HFFc6 (cell line): ENCODE measurements around the gene FIBP. TPM values are rescaled to one million over a fixed set of nuclear protein-coding genes. Genes with fewer than 3 reads are reported as not detected.

Source experiments
- DNase-seq: peaks from one replicate; pipeline ENCODE4 v3.0.0-alpha.2; 2018
- H3K27ac Mint-ChIP-seq: 2 replicates; pipeline ENCODE4 v1.8.0; 2020; ENCODE audit warnings: mild to moderate bottlenecking, mixed read lengths
- H3K27me3 Mint-ChIP-seq: 2 replicates; pipeline ENCODE4 v1.8.0; 2021; ENCODE audit warnings: mild to moderate bottlenecking, moderate library complexity, mixed read lengths; ENCODE audit not compliant: insufficient read depth
- H3K36me3 Mint-ChIP-seq: 2 replicates; pipeline ENCODE4 v1.8.0; 2021; ENCODE audit warnings: low read depth, mixed read lengths
- H3K4me1 Mint-ChIP-seq: 2 replicates; pipeline ENCODE4 v1.8.0; 2020; ENCODE audit warnings: low read depth, mixed read lengths
- H3K4me3 Mint-ChIP-seq: 2 replicates; pipeline ENCODE4 v1.8.0; 2020; ENCODE audit warnings: mild to moderate bottlenecking, moderate library complexity, mixed read lengths
- H3K9me3 Mint-ChIP-seq: 2 replicates; pipeline ENCODE4 v1.8.0; 2020; ENCODE audit warnings: mild to moderate bottlenecking, mixed read lengths
- CTCF ChIP-seq: fragments of 200-600 bp; sonication (generic); IDR thresholded peaks from 2 replicates; pipeline ENCODE4 v1.5.0; 2021; ENCODE audit warnings: antibody characterized with exemption, mild to moderate bottlenecking
- total RNA-seq, 6 experiments: library from RNA; stranded (reverse); fragmentation: NEBNext Ultra II Directional; extraction: Animal tissue kit (Norgen Biotek cat#: 25700); gene quantifications; 2 replicates in 1 of 6; 3 replicates in 5 of 6; pipeline ENCODE4 v1.2.3, GENCODE V29; 2021

The FIBP gene
- total RNA-seq, 6 experiments from 2014 or later = 117 to 145 (median 135) TPM

GRCh38 chr11:65903068-65903481, 14.8 kb upstream of the FIBP start:
- peak; percentile 93 for DNase-seq
- Mint-ChIP-seq H3K36me3 (peaks cover 10% of the 10 kb centered on the region), H3K4me3 (peak overlapping the region; percentile 68), H3K9me3 (peaks cover 5% of the 10 kb centered on the region), H3K27me3 (peaks cover 14% of the 10 kb centered on the region), H3K27ac (peak overlapping the region; percentile 95), H3K4me1 (peaks cover 54% of the 10 kb centered on the region)
- no peak for TF ChIP-seq CTCF

GRCh38 chr11:65900899-65901180, 12.6 kb upstream of the FIBP start:
- H3K4me1 Mint-ChIP-seq = peaks cover 58% of the 10 kb centered on the region
- H3K27ac Mint-ChIP-seq = peak overlapping the region; percentile 95
- H3K9me3 Mint-ChIP-seq = peaks cover 12% of the 10 kb centered on the region
- H3K27me3 Mint-ChIP-seq = peaks cover 35% of the 10 kb centered on the region
- DNase-seq = no peak
- no peak for TF ChIP-seq CTCF
- peaks cover 29% of the 10 kb centered on the region for H3K36me3 Mint-ChIP-seq
- peak overlapping the region; percentile 67 for H3K4me3 Mint-ChIP-seq

GRCh38 chr11:65900125-65900898, 12.0 kb upstream of the FIBP start, which contains the start of gene FOSL1:
Gene FOSL1, minus strand, starts transcription at chr11:65900388. Its CDS starts 49 bp downstream, at chr11:65900339.
- peaks cover 40% of the 10 kb centered on the region for H3K27me3 Mint-ChIP-seq
- TF ChIP-seq CTCF = no peak; the same call in 1 of the 2 replicates
- H3K27ac Mint-ChIP-seq = peak within 1 kb of the TSS; percentile 95
- peak; percentile 96 for DNase-seq
- peak within 1 kb of the TSS; percentile 97 for H3K4me3 Mint-ChIP-seq
- H3K4me1 Mint-ChIP-seq = peaks cover 63% of the 10 kb centered on the region
- peaks cover 12% of the 10 kb centered on the region for H3K9me3 Mint-ChIP-seq
- peaks cover 34% of the 10 kb centered on the region for H3K36me3 Mint-ChIP-seq

- peaks cover 47% of the 10 kb centered on the region for H3K27me3 Mint-ChIP-seq
- DNase-seq = peak; percentile 77
- peaks cover 12% of the 10 kb centered on the region for H3K9me3 Mint-ChIP-seq
- H3K27ac Mint-ChIP-seq = peak overlapping the region; percentile 95
- H3K4me3 Mint-ChIP-seq = peak overlapping the region; percentile 97
- TF ChIP-seq CTCF = peak; percentile 33; the same call in 1 of the 2 replicates
- peaks cover 68% of the 10 kb centered on the region for H3K4me1 Mint-ChIP-seq
- H3K36me3 Mint-ChIP-seq = peaks cover 40% of the 10 kb centered on the region
Observed at GRCh38 chr11:65899356-65900124, 11.3 kb upstream of the FIBP start.

GRCh38 chr11:65898656-65899355, 10.5 kb upstream of the FIBP start:
- TF ChIP-seq CTCF = no peak
- Mint-ChIP-seq H3K4me3 (peak overlapping the region; percentile 97), H3K27me3 (peaks cover 54% of the 10 kb centered on the region), H3K4me1 (peaks cover 70% of the 10 kb centered on the region), H3K9me3 (peaks cover 18% of the 10 kb centered on the region), H3K36me3 (peaks cover 47% of the 10 kb centered on the region), H3K27ac (peak overlapping the region; percentile 99)
- no peak for DNase-seq
